ENCODE results near the gene KCNC2. TPM values are rescaled to one million over a fixed set of nuclear protein-coding genes. Genes with fewer than 3 reads are reported as not detected.
A peak's percentile ranks its signal among the peaks of the same experiment; 100 is the strongest.

KCNC2 gene
- total RNA-seq, 1 experiment from 2014 or later = not detected

GRCh38 chr12:75155962-75156361 is 53.7 kb downstream of the KCNC2 start:
- DNase-seq = no peak
- Histone ChIP-seq H3K27ac (ENCODE audit: low read length) (no peak overlapping the region), H3K9me2 (replicated peaks; ENCODE audit: insufficient read depth, low read length) (no peaks in the 10 kb centered on the region), H3K9ac (ENCODE audit: low read length) (no peak overlapping the region), H3K27me3 (ENCODE audit: low read length) (no peaks in the 10 kb centered on the region), H3K36me3 (ENCODE audit: insufficient read depth, low read length) (no peaks in the 10 kb centered on the region), H3K9me3 (ENCODE audit: low read length) (no peaks in the 10 kb centered on the region), H3K4me3 (ENCODE audit: low read length) (no peak overlapping the region), H2AFZ (ENCODE audit: low read length) (peak overlapping the region; percentile 58; the same call in 1 of the 2 replicates), H3K79me2 (ENCODE audit: low read length) (no peaks in the 10 kb centered on the region), H4K20me1 (ENCODE audit: insufficient read depth, low read depth, low read length) (no peaks in the 10 kb centered on the region), H3K4me2 (ENCODE audit: low read depth, low read length, poor library complexity, severe bottlenecking) (no peak overlapping the region), H3K4me1 (ENCODE audit: low read length) (no peaks in the 10 kb centered on the region)

- Histone ChIP-seq H3K27ac (ENCODE audit: low read length) (no peak overlapping the region), H4K20me1 (ENCODE audit: insufficient read depth, low read depth, low read length) (no peaks in the 10 kb centered on the region), H2AFZ (ENCODE audit: low read length) (no peak overlapping the region), H3K4me2 (ENCODE audit: low read depth, low read length, poor library complexity, severe bottlenecking) (no peak overlapping the region), H3K36me3 (ENCODE audit: insufficient read depth, low read length) (no peaks in the 10 kb centered on the region), H3K9me3 (ENCODE audit: low read length) (no peaks in the 10 kb centered on the region), H3K9ac (ENCODE audit: low read length) (no peak overlapping the region), H3K79me2 (ENCODE audit: low read length) (no peaks in the 10 kb centered on the region), H3K4me3 (ENCODE audit: low read length) (no peak overlapping the region), H3K27me3 (ENCODE audit: low read length) (no peaks in the 10 kb centered on the region), H3K4me1 (ENCODE audit: low read length) (no peaks in the 10 kb centered on the region), H3K9me2 (replicated peaks; ENCODE audit: insufficient read depth, low read length) (no peaks in the 10 kb centered on the region)
- DNase-seq = no peak
Observed at GRCh38 chr12:75154388-75154787, 55.3 kb downstream of the KCNC2 start.

- Histone ChIP-seq H3K4me3 (ENCODE audit: low read length) (no peak overlapping the region), H3K27me3 (ENCODE audit: low read length) (no peaks in the 10 kb centered on the region), H3K9me2 (replicated peaks; ENCODE audit: insufficient read depth, low read length) (no peaks in the 10 kb centered on the region), H3K79me2 (ENCODE audit: low read length) (no peaks in the 10 kb centered on the region), H2AFZ (ENCODE audit: low read length) (no peak overlapping the region), H3K9ac (ENCODE audit: low read length) (no peak overlapping the region), H3K36me3 (ENCODE audit: insufficient read depth, low read length) (no peaks in the 10 kb centered on the region), H4K20me1 (ENCODE audit: insufficient read depth, low read depth, low read length) (no peaks in the 10 kb centered on the region), H3K4me1 (ENCODE audit: low read length) (no peaks in the 10 kb centered on the region), H3K27ac (ENCODE audit: low read length) (no peak overlapping the region), H3K9me3 (ENCODE audit: low read length) (no peaks in the 10 kb centered on the region), H3K4me2 (ENCODE audit: low read depth, low read length, poor library complexity, severe bottlenecking) (no peak overlapping the region)
- DNase-seq = no peak
Observed at GRCh38 chr12:75139196-75139595, 70.4 kb downstream of the KCNC2 start.

- Histone ChIP-seq H3K27me3 (ENCODE audit: low read length) (no peaks in the 10 kb centered on the region), H3K4me1 (ENCODE audit: low read length) (no peaks in the 10 kb centered on the region), H3K9ac (ENCODE audit: low read length) (no peak overlapping the region), H3K27ac (ENCODE audit: low read length) (no peak overlapping the region), H4K20me1 (ENCODE audit: insufficient read depth, low read depth, low read length) (no peaks in the 10 kb centered on the region), H3K4me3 (ENCODE audit: low read length) (no peak overlapping the region), H3K9me2 (replicated peaks; ENCODE audit: insufficient read depth, low read length) (no peaks in the 10 kb centered on the region), H3K79me2 (ENCODE audit: low read length) (no peaks in the 10 kb centered on the region), H3K4me2 (ENCODE audit: low read depth, low read length, poor library complexity, severe bottlenecking) (no peak overlapping the region), H2AFZ (ENCODE audit: low read length) (no peak overlapping the region), H3K36me3 (ENCODE audit: insufficient read depth, low read length) (no peaks in the 10 kb centered on the region), H3K9me3 (ENCODE audit: low read length) (no peaks in the 10 kb centered on the region)
- no peak for DNase-seq
Observed at GRCh38 chr12:75137896-75138295, 71.7 kb downstream of the KCNC2 start.

DNA sequence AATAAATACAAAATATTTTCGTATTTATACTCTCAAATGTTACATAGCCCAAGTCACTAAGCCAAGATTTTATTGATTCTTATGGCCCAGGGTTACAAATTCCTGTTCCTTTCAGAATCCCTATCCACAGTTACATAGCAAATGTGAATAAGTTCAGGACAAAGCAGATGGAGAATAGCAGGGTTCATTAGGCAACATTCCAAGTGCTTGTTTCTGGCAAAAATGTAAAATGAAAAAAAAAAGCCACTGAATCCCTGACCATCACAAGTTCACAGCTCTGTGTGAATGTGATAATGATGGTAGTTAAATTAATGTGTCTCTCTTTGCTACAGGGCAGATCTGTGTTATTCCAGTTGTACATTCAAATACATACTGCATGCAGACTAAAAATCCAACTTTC is 74.6 kb downstream of the KCNC2 start:
- H3K4me3 ChIP-seq (ENCODE audit: low read length) = no peak overlapping the region
- no peak overlapping the region for H3K27ac ChIP-seq (ENCODE audit: low read length)
- no peaks in the 10 kb centered on the region for H3K79me2 ChIP-seq (ENCODE audit: low read length)
- H3K9me2 ChIP-seq (replicated peaks; ENCODE audit: insufficient read depth, low read length) = no peaks in the 10 kb centered on the region
- no peak for DNase-seq
- H3K9ac ChIP-seq (ENCODE audit: low read length) = no peak overlapping the region
- no peaks in the 10 kb centered on the region for H3K4me1 ChIP-seq (ENCODE audit: low read length)
- H3K4me2 ChIP-seq (ENCODE audit: low read depth, low read length, poor library complexity, severe bottlenecking) = no peak overlapping the region
- no peaks in the 10 kb centered on the region for H3K36me3 ChIP-seq (ENCODE audit: insufficient read depth, low read length)
- H3K9me3 ChIP-seq (ENCODE audit: low read length) = no peaks in the 10 kb centered on the region
- no peaks in the 10 kb centered on the region for H3K27me3 ChIP-seq (ENCODE audit: low read length)
- H4K20me1 ChIP-seq (ENCODE audit: insufficient read depth, low read depth, low read length) = no peaks in the 10 kb centered on the region
- H2AFZ ChIP-seq (ENCODE audit: low read length) = no peak overlapping the region

- H4K20me1 ChIP-seq (ENCODE audit: insufficient read depth, low read depth, low read length) = no peaks in the 10 kb centered on the region
- H3K9me2 ChIP-seq (replicated peaks; ENCODE audit: insufficient read depth, low read length) = no peaks in the 10 kb centered on the region
- no peak overlapping the region for H3K4me3 ChIP-seq (ENCODE audit: low read length)
- no peaks in the 10 kb centered on the region for H3K27me3 ChIP-seq (ENCODE audit: low read length)
- H3K4me1 ChIP-seq (ENCODE audit: low read length) = no peaks in the 10 kb centered on the region
- DNase-seq = no peak
- no peak overlapping the region for H2AFZ ChIP-seq (ENCODE audit: low read length)
- no peaks in the 10 kb centered on the region for H3K36me3 ChIP-seq (ENCODE audit: insufficient read depth, low read length)
- no peak overlapping the region for H3K9ac ChIP-seq (ENCODE audit: low read length)
- H3K79me2 ChIP-seq (ENCODE audit: low read length) = no peaks in the 10 kb centered on the region
- H3K4me2 ChIP-seq (ENCODE audit: low read depth, low read length, poor library complexity, severe bottlenecking) = no peak overlapping the region
- H3K9me3 ChIP-seq (ENCODE audit: low read length) = no peaks in the 10 kb centered on the region
- H3K27ac ChIP-seq (ENCODE audit: low read length) = no peak overlapping the region
Observed at GRCh38 chr12:75130811-75131210, 78.8 kb downstream of the KCNC2 start.

DNA sequence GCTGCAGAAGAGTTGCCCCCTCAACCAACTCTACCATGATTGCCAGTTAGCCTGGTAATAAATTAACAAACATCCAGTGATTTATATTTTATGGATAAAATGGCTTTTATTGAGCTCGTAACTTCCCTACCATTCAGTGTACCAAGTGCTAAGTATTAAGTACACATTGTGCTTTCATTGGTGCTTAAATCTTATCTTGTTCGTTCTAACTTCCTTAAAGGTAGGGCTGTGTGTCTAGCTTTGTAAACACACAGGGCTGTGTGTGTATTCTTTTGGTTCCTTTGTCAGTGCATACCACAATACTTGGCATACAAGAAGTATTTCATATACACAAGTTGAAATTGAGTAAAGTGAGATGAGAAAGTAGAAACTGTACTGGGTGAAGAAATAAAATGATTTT is 80.4 kb downstream of the KCNC2 start:
- no peak for DNase-seq
- no peaks in the 10 kb centered on the region for H4K20me1 ChIP-seq (ENCODE audit: insufficient read depth, low read depth, low read length)
- H3K27me3 ChIP-seq (ENCODE audit: low read length) = no peaks in the 10 kb centered on the region
- no peaks in the 10 kb centered on the region for H3K9me3 ChIP-seq (ENCODE audit: low read length)
- H3K27ac ChIP-seq (ENCODE audit: low read length) = no peak overlapping the region
- H3K79me2 ChIP-seq (ENCODE audit: low read length) = no peaks in the 10 kb centered on the region
- H3K4me2 ChIP-seq (ENCODE audit: low read depth, low read length, poor library complexity, severe bottlenecking) = no peak overlapping the region
- H3K4me3 ChIP-seq (ENCODE audit: low read length) = no peak overlapping the region
- no peak overlapping the region for H2AFZ ChIP-seq (ENCODE audit: low read length)
- no peaks in the 10 kb centered on the region for H3K4me1 ChIP-seq (ENCODE audit: low read length)
- no peak overlapping the region for H3K9ac ChIP-seq (ENCODE audit: low read length)
- H3K9me2 ChIP-seq (replicated peaks; ENCODE audit: insufficient read depth, low read length) = no peaks in the 10 kb centered on the region
- H3K36me3 ChIP-seq (ENCODE audit: insufficient read depth, low read length) = no peaks in the 10 kb centered on the region

GRCh38 chr12:75121036-75121705 is 88.5 kb downstream of the KCNC2 start:
- H3K4me2 ChIP-seq (ENCODE audit: low read depth, low read length, poor library complexity, severe bottlenecking) = no peak overlapping the region
- no peak overlapping the region for H3K27ac ChIP-seq (ENCODE audit: low read length)

More at GRCh38 chr12:75121036-75121705, 88.5 kb downstream of the KCNC2 start:
- Histone ChIP-seq H3K27me3 (ENCODE audit: low read length) (no peaks in the 10 kb centered on the region), H2AFZ (ENCODE audit: low read length) (no peak overlapping the region), H3K4me1 (ENCODE audit: low read length) (no peaks in the 10 kb centered on the region), H3K9me3 (ENCODE audit: low read length) (no peaks in the 10 kb centered on the region), H3K4me3 (ENCODE audit: low read length) (no peak overlapping the region), H3K79me2 (ENCODE audit: low read length) (no peaks in the 10 kb centered on the region), H4K20me1 (ENCODE audit: insufficient read depth, low read depth, low read length) (no peaks in the 10 kb centered on the region), H3K9ac (ENCODE audit: low read length) (no peak overlapping the region), H3K36me3 (ENCODE audit: insufficient read depth, low read length) (no peaks in the 10 kb centered on the region), H3K9me2 (replicated peaks; ENCODE audit: insufficient read depth, low read length) (no peaks in the 10 kb centered on the region)
- DNase-seq = no peak
